KMS-11 (cell line): ENCODE measurements around the gene PRIMA1.

Experiments used
- H2AFZ ChIP-seq: fragments of 200-600 bp; sonication (generic); 2 replicates; pipeline ENCODE4 v1.6.1; 2016; ENCODE audit warnings: antibody characterized with exemption, mixed run types, low read depth
- H3K27ac ChIP-seq: fragments of 200-600 bp; sonication (generic); 2 replicates; pipeline ENCODE4 v1.6.1; 2016; ENCODE audit warnings: mild to moderate bottlenecking, mixed run types
- H3K27me3 ChIP-seq: fragments of 200-600 bp; sonication (generic); 2 replicates; pipeline ENCODE4 v1.6.1; 2017; ENCODE audit warnings: mild to moderate bottlenecking, low read depth, mixed run types, moderate library complexity; ENCODE audit not compliant: insufficient read depth
- H3K36me3 ChIP-seq: fragments of 200-600 bp; sonication (generic); 2 replicates; pipeline ENCODE4 v1.6.1; 2017; ENCODE audit warnings: mild to moderate bottlenecking, mixed run types; ENCODE audit not compliant: insufficient read depth
- H3K4me1 ChIP-seq: fragments of 200-600 bp; sonication (generic); 2 replicates; pipeline ENCODE4 v1.6.1; 2016; ENCODE audit warnings: mild to moderate bottlenecking, low read depth, mixed run types; ENCODE audit not compliant: poor library complexity, severe bottlenecking
- H3K4me2 ChIP-seq: fragments of 200-600 bp; sonication (generic); 2 replicates; pipeline ENCODE4 v1.7.0; 2016; ENCODE audit warnings: mild to moderate bottlenecking, mixed run types
- H3K4me3 ChIP-seq: fragments of 200-600 bp; sonication (generic); IDR thresholded peaks from 2 replicates; pipeline ENCODE4 v1.6.1; 2017; ENCODE audit warnings: low read depth, low read length, mixed read lengths; ENCODE audit not compliant: insufficient read depth
- H3K79me2 ChIP-seq: fragments of 200-600 bp; sonication (generic); 2 replicates; pipeline ENCODE4 v1.6.1; 2016; ENCODE audit warnings: low read depth, mixed run types; ENCODE audit not compliant: insufficient read depth
- H3K9ac ChIP-seq: fragments of 200-600 bp; sonication (generic); 2 replicates; pipeline ENCODE4 v1.6.1; 2016; ENCODE audit warnings: mild to moderate bottlenecking, mixed run types
- H4K20me1 ChIP-seq: fragments of 200-600 bp; sonication (generic); 2 replicates; pipeline ENCODE4 v1.6.1; 2016; ENCODE audit warnings: mild to moderate bottlenecking, mixed run types; ENCODE audit not compliant: insufficient read depth
- TF ChIP-seq, protein P1 (sequence below): fragments of 200-600 bp; sonication (generic); conservative IDR thresholded peaks from 2 replicates; pipeline ENCODE4 v1.6.1; 2017; ENCODE audit warnings: low read depth, mild to moderate bottlenecking, antibody characterized with exemption, low read length, moderate library complexity, mixed read lengths

The PRIMA1 gene

DNA sequence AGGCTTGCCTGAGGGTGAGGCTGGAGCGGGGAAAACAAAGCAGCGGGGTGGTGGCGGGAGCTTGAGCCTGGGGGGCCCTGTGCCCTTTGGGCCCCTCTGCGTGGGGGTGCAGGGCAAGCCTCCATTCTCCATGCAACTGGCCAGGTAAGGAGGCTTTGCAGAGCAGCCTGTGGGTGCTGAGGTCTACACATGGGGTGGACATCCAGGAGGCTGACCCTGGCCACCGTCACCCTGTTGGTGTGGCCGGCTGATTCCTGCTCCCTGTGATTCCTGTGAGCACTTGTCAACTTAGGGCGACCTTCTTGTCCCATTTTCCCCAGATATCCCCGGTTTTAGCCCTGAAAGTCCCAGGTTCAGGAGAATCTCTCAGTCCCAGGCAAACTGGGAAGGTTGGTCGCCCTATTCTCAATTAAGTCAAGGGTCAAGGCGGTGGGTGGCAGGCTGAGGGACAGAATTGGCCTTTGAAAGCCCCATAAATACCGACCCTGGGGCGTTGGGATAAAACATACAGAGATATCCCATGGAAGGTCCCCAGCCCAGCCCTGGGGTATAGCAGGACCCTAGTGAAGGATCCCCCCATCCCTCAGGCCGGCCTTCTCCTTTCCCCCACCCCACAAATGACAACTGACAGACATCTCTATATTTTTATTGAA lies 70.5 kb downstream of the PRIMA1 start:
- Histone ChIP-seq H2AFZ (no peak overlapping the region), H4K20me1 (no peaks in the 10 kb centered on the region), H3K36me3 (no peaks in the 10 kb centered on the region), H3K4me2 (no peak overlapping the region), H3K27ac (no peak overlapping the region), H3K4me3 (no peak overlapping the region), H3K9ac (no peak overlapping the region), H3K4me1 (no peaks in the 10 kb centered on the region), H3K79me2 (no peaks in the 10 kb centered on the region), H3K27me3 (no peaks in the 10 kb centered on the region)
- TF ChIP-seq, protein P1, sequence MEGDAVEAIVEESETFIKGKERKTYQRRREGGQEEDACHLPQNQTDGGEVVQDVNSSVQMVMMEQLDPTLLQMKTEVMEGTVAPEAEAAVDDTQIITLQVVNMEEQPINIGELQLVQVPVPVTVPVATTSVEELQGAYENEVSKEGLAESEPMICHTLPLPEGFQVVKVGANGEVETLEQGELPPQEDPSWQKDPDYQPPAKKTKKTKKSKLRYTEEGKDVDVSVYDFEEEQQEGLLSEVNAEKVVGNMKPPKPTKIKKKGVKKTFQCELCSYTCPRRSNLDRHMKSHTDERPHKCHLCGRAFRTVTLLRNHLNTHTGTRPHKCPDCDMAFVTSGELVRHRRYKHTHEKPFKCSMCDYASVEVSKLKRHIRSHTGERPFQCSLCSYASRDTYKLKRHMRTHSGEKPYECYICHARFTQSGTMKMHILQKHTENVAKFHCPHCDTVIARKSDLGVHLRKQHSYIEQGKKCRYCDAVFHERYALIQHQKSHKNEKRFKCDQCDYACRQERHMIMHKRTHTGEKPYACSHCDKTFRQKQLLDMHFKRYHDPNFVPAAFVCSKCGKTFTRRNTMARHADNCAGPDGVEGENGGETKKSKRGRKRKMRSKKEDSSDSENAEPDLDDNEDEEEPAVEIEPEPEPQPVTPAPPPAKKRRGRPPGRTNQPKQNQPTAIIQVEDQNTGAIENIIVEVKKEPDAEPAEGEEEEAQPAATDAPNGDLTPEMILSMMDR: no peak

DNA sequence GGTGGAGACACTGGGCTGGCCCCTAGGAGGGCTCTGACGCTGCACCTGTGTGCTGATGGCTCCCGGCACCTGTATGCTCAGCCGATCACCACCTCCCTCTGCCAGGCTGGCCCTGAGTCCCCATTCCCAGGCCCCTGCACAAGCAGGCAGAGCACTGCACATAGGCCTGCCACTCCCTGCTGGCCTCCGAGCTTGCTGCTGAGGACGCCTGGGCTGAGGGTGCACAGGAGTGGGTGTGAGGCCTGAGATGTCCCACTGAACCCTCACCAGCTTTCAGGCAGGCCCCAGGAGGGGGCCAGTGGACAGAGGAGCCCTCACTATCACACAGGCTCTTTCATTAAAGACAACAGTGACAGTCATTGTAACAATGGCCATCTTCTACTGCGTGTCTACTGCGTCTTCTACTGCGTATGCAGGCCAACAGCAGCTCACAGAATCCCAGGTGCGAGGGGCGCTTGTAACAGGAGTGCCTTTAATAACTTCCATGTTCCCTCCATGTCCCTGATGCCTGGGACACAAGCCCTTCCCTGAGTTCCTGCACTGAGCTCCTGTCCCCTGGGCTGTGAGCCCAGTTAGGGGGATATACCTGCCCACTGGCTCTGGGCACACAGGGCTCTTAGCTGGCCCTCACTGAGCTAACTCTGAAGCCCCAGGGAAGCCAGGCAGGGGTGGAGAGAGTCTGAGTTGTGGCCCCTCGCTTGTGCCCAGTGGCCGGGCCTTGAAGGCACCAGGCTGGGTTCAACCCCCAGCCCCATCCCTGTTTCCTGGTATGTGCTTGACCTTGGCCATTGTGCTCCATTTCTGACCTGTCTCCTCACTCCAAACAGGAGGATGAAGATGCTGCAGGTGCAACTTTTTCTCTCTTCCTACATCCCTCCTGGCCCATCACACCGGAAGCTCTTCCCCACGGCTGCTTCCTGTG lies 71.3 kb downstream of the PRIMA1 start:
- Histone ChIP-seq H3K4me1 (no peaks in the 10 kb centered on the region), H3K79me2 (no peaks in the 10 kb centered on the region), H2AFZ (no peak overlapping the region), H3K4me3 (no peak overlapping the region), H4K20me1 (no peaks in the 10 kb centered on the region), H3K4me2 (no peak overlapping the region), H3K9ac (no peak overlapping the region), H3K27ac (no peak overlapping the region), H3K27me3 (no peaks in the 10 kb centered on the region), H3K36me3 (no peaks in the 10 kb centered on the region)
- TF ChIP-seq, protein P1: no peak

DNA sequence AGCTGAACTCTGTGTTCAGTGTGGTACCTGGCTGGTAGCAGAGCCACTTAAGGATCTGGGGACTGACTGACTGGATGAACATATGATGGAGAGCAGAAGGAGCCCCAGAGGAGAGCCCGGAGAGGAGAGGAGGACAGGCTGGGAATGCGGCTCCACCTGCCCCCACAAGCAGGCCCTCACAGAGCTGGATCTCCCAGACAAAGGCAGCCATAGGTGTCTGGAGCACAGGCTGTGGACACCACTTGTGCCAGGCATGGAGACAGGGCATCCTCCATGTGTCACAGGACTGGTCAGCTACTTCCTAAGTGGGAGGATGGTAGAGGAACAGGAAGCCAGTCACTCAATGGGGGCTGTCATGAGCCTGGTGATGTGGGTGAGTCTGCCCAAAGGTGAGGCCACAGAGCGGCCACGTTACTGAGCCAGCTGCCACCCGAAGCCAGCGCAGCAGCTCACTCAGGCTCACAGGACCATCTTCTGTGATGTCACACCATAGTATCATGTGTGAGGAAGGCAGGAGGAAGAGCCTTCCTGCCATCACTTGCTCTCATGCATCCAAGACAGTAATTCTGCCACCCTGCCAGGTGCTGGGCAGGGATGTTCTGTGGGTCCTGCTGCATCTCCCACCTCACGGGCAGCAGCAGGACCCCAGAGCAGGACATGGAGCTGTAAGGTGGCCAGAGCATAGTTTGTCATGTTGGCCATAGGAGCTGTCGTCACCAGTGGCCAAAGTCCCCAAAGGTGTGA lies 72.1 kb downstream of the PRIMA1 start:
- Histone ChIP-seq H3K79me2 (no peaks in the 10 kb centered on the region), H2AFZ (no peak overlapping the region), H4K20me1 (no peaks in the 10 kb centered on the region), H3K4me1 (no peaks in the 10 kb centered on the region), H3K36me3 (no peaks in the 10 kb centered on the region), H3K9ac (no peak overlapping the region), H3K4me3 (no peak overlapping the region), H3K27ac (no peak overlapping the region), H3K4me2 (no peak overlapping the region), H3K27me3 (no peaks in the 10 kb centered on the region)
- TF ChIP-seq, protein P1: no peak

DNA sequence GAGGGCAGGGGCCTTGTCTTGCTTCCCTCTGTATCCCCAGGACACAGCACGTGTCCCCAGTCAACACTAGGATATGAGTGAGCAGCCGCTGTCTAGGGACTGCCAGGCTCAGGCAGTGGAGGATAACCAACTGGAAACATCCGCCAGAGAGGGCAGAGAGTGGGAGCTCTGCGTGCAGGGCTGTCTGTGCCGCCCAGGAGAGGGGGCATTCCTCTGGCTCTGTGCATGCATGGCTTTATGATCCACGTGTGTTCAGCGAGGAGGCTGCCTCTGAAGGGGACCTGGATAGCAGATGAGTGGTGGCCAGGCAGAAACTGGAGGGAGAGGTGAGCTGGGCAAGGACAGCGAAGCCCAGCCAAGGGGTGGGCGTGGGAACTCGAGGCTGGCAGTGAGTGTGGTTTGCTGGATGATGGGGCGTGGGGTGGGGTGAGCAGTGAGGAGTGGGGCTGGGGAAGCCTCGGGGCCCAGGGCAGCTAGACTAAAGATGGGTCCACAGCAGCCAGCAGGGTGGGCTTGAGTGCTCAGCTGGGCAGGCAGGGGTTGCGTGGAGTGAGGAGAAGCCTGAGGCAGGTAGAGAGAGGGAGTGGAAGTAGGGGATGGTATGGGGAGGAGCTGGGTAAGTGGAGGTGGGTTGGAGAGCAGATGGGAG lies 72.9 kb downstream of the PRIMA1 start:
- TF ChIP-seq, protein P1: no peak
- Histone ChIP-seq H3K27ac (no peak overlapping the region), H3K4me1 (no peaks in the 10 kb centered on the region), H3K4me2 (no peak overlapping the region), H4K20me1 (no peaks in the 10 kb centered on the region), H3K4me3 (no peak overlapping the region), H3K36me3 (no peaks in the 10 kb centered on the region), H2AFZ (no peak overlapping the region; the same call in 1 of the 2 replicates), H3K79me2 (no peaks in the 10 kb centered on the region), H3K9ac (no peak overlapping the region), H3K27me3 (no peaks in the 10 kb centered on the region)
